GM21723 (cell line): ENCODE measurements around the gene KRTAP17-1.
"Not testable (repeated sequence)": the region's sequence is repeated elsewhere in the genome, so short reads cannot be mapped to it uniquely, and the experiment has no call there.

Source experiments
- ATAC-seq: cut with Tn5 transposase; IDR thresholded peaks from one replicate; pipeline ENCODE4 v1.9.1; 2021; ENCODE audit warnings: mild to moderate bottlenecking, moderate library complexity; ENCODE audit not compliant: unreplicated experiment

KRTAP17-1 gene

GRCh38 chr17:41315204-41315794 lies at the start of gene KRTAP17-1:
Gene KRTAP17-1, minus strand, starts transcription at chr17:41315710. Its CDS starts 60 bp downstream, at chr17:41315650.
- no peak for ATAC-seq

GRCh38 chr17:41363881-41364280 lies 48.4 kb upstream of the KRTAP17-1 start:
- ATAC-seq, result no peak

- no peak for ATAC-seq
These were observed 44.9 kb upstream of the KRTAP17-1 start for GRCh38 chr17:41360296-41360995.

- no peak for ATAC-seq
These were observed 39.0 kb upstream of the KRTAP17-1 start for GRCh38 chr17:41354536-41354935.

GRCh38 chr17:41352597-41353366 lies 37.3 kb upstream of the KRTAP17-1 start:
- no peak for ATAC-seq

GRCh38 chr17:41351177-41351576 lies 35.7 kb upstream of the KRTAP17-1 start:
- no peak for ATAC-seq

- not testable (repeated sequence) for ATAC-seq
These were observed 34.9 kb upstream of the KRTAP17-1 start, which contains the start of gene KRT33A for GRCh38 chr17:41350381-41350878. Gene KRT33A, minus strand, starts transcription at chr17:41350828. Its CDS starts 61 bp downstream, at chr17:41350767.

- ATAC-seq, result no peak
These were observed 32.6 kb upstream of the KRTAP17-1 start for GRCh38 chr17:41347869-41348760.

- ATAC-seq, result not testable (repeated sequence)
These were observed 30.9 kb upstream of the KRTAP17-1 start for GRCh38 chr17:41346421-41346820.

- ATAC-seq, result no peak
These were observed 30.5 kb upstream of the KRTAP17-1 start for GRCh38 chr17:41345992-41346391.

GRCh38 chr17:41343029-41343428 lies 27.5 kb upstream of the KRTAP17-1 start:
- no peak for ATAC-seq

- ATAC-seq, result no peak
These were observed 25.7 kb upstream of the KRTAP17-1 start for GRCh38 chr17:41340934-41341861.

GRCh38 chr17:41340494-41340893 lies 25.0 kb upstream of the KRTAP17-1 start:
- no peak for ATAC-seq

GRCh38 chr17:41339571-41340172 lies 24.2 kb upstream of the KRTAP17-1 start:
- ATAC-seq, result no peak

GRCh38 chr17:41338961-41339485 lies 23.5 kb upstream of the KRTAP17-1 start:
- ATAC-seq, result no peak

- ATAC-seq, result no peak
These were observed 20.2 kb upstream of the KRTAP17-1 start for GRCh38 chr17:41335747-41336146.

- ATAC-seq, result no peak
These were observed 19.1 kb upstream of the KRTAP17-1 start for GRCh38 chr17:41334385-41335305.

- no peak for ATAC-seq
These were observed 18.3 kb upstream of the KRTAP17-1 start for GRCh38 chr17:41333836-41334235.
